Activated CD8-positive, alpha-beta memory T cell treated with anti-CD3 and anti-CD28 coated beads for 36 hours (primary cell): Measurements from ENCODE around the gene ASS1. TPM values are rescaled to one million over a fixed set of nuclear protein-coding genes. Genes with fewer than 3 reads are reported as not detected.
"Not testable (repeated sequence)": the region's sequence is repeated elsewhere in the genome, so short reads cannot be mapped to it uniquely, and the experiment has no call there.

Source experiments
- CTCF ChIA-PET: fragments of 350-600 bp; sonication (Branson Sonifier 250); formaldehyde crosslinking; loops from one replicate; lab custom pipeline; 2021; ENCODE audit warnings: antibody characterized with exemption; lab: Charles Lee
- POLR2A ChIA-PET: fragments of 350-600 bp; sonication (Branson Sonifier 250); formaldehyde crosslinking; loops from one replicate; lab custom pipeline; 2021; ENCODE audit warnings: antibody characterized with exemption; lab: Charles Lee
- total RNA-seq, 2 experiments: library from RNA; stranded (reverse); gene quantifications; one replicate each; pipeline ENCODE4 v1.2.3, GENCODE V29; 2021

The ASS1 gene
- total RNA-seq, 2 experiments from 2014 or later, result 5.2 to 5.5 TPM

GRCh38 chr9:130431536-130432303 lies 13.0 kb upstream of the ASS1 start:
- ChIA-PET CTCF (no interaction called here), POLR2A (no interaction called here)

- CTCF ChIA-PET, result no interaction called here
- POLR2A ChIA-PET, result no interaction called here
Measured at GRCh38 chr9:130432362-130432761, 12.4 kb upstream of the ASS1 start.

- ChIA-PET CTCF (no interaction called here), POLR2A (no interaction called here)
Measured at GRCh38 chr9:130432796-130433167, 12.0 kb upstream of the ASS1 start.

- POLR2A ChIA-PET, result no interaction called here
- CTCF ChIA-PET, result interaction anchor here (1.0 kb wide), 1 partner anchor 15 kb away, joined by 3 read pairs; no protein-coding TSS in a partner anchor
Measured at GRCh38 chr9:130433168-130433946, 11.4 kb upstream of the ASS1 start.

- CTCF ChIA-PET, result interaction anchor here (0.9 to 1.0 kb wide), 2 partner anchors 14 to 16 kb away, joined by 3 read pairs; no protein-coding TSS in a partner anchor
- POLR2A ChIA-PET, result no interaction called here
Measured at GRCh38 chr9:130433947-130434262, 10.9 kb upstream of the ASS1 start.

GRCh38 chr9:130434656-130435055 lies 10.1 kb upstream of the ASS1 start:
- CTCF ChIA-PET, result interaction anchor here (0.9 kb wide), 1 partner anchor 15 kb away, joined by 3 read pairs; no protein-coding TSS in a partner anchor
- POLR2A ChIA-PET, result not testable (repeated sequence)

- CTCF ChIA-PET, result interaction anchor here (0.6 kb wide), 1 partner anchor 17 kb away, joined by 3 read pairs; no protein-coding TSS in a partner anchor
- POLR2A ChIA-PET, result interaction anchor here (0.6 kb wide), 1 partner anchor 180 kb away, joined by 6 read pairs; no protein-coding TSS in a partner anchor
Measured at GRCh38 chr9:130437011-130437789, 7.6 kb upstream of the ASS1 start.

- POLR2A ChIA-PET, result no interaction called here
- CTCF ChIA-PET, result no interaction called here
Measured at GRCh38 chr9:130438382-130438981, 6.3 kb upstream of the ASS1 start.

GRCh38 chr9:130441031-130441430 lies 3.7 kb upstream of the ASS1 start:
- CTCF ChIA-PET, result interaction anchor here (0.6 kb wide), 1 partner anchor 128 kb away, joined by 3 read pairs; no protein-coding TSS in a partner anchor
- POLR2A ChIA-PET, result interaction anchor here (0.6 kb wide), 1 partner anchor 368 kb away, joined by 6 read pairs; no protein-coding TSS in a partner anchor

- POLR2A ChIA-PET, result no interaction called here
- CTCF ChIA-PET, result interaction anchor here (0.7 kb wide), 1 partner anchor 717 kb away, joined by 3 read pairs; no protein-coding TSS in a partner anchor
Measured at GRCh38 chr9:130442746-130443455, 1.9 kb upstream of the ASS1 start.

- CTCF ChIA-PET, result no interaction called here
Measured at GRCh38 chr9:130443456-130443801, 1.3 kb upstream of the ASS1 start.

GRCh38 chr9:130443840-130444492 lies 795 bp upstream of the ASS1 start:
- CTCF ChIA-PET, result no interaction called here
- POLR2A ChIA-PET, result no interaction called here

More at GRCh38 chr9:130443456-130443801, 1.3 kb upstream of the ASS1 start:
- POLR2A ChIA-PET, result no interaction called here

- ChIA-PET POLR2A (no interaction called here), CTCF (interaction anchor here (0.6 kb wide), 1 partner anchor 209 kb away, joined by 3 read pairs; no protein-coding TSS in a partner anchor)
Measured at GRCh38 chr9:130445268-130445983, 665 bp downstream of the ASS1 start.

- CTCF ChIA-PET, result interaction anchor here (0.6 kb wide), 2 partner anchors 208 to 1988 kb away, joined by 3 to 4 read pairs; no protein-coding TSS in a partner anchor
- POLR2A ChIA-PET, result no interaction called here
Measured at GRCh38 chr9:130446101-130446861, 1.5 kb downstream of the ASS1 start.

- ChIA-PET CTCF (interaction anchor here (1.0 kb wide), 1 partner anchor 14 kb away, joined by 3 read pairs; no protein-coding TSS in a partner anchor), POLR2A (interaction anchor here (0.6 kb wide), 1 partner anchor 571 kb away, joined by 4 read pairs; no protein-coding TSS in a partner anchor)
Measured at GRCh38 chr9:130447193-130447816, 2.5 kb downstream of the ASS1 start.
